ENCODE data around the gene USP30.
"Not testable (repeated sequence)": the region's sequence is repeated elsewhere in the genome, so short reads cannot be mapped to it uniquely, and the experiment has no call there.

The USP30 gene

GRCh38 chr12:109052097-109052413 is 321 bp upstream of the USP30 start:
- no peak for DNase-seq (ENCODE audit: low spot score)

GRCh38 chr12:109053382-109054123 is 1.2 kb downstream of the USP30 start:
- DNase-seq (ENCODE audit: low spot score) = peak; percentile 9

- not testable (repeated sequence) for DNase-seq (ENCODE audit: low spot score)
These were observed 1.7 kb downstream of the USP30 start for GRCh38 chr12:109054124-109054513.

- DNase-seq (ENCODE audit: low spot score) = no peak
These were observed 2.1 kb downstream of the USP30 start for GRCh38 chr12:109054520-109054919.

- no peak for DNase-seq (ENCODE audit: low spot score)
These were observed 4.5 kb downstream of the USP30 start for GRCh38 chr12:109056891-109057290.

- DNase-seq (ENCODE audit: low spot score) = no peak
These were observed 5.0 kb downstream of the USP30 start for GRCh38 chr12:109057376-109057775.

- DNase-seq (ENCODE audit: low spot score) = no peak
These were observed 6.4 kb downstream of the USP30 start for GRCh38 chr12:109058773-109059172.

- no peak for DNase-seq (ENCODE audit: low spot score)
These were observed 11.8 kb downstream of the USP30 start for GRCh38 chr12:109064143-109064542.

GRCh38 chr12:109065154-109065852 is 12.9 kb downstream of the USP30 start:
- DNase-seq (ENCODE audit: low spot score) = no peak

- DNase-seq (ENCODE audit: low spot score) = no peak
These were observed 13.4 kb downstream of the USP30 start for GRCh38 chr12:109065853-109066193.

- no peak for DNase-seq (ENCODE audit: low spot score)
These were observed 17.2 kb downstream of the USP30 start for GRCh38 chr12:109069307-109070271.

GRCh38 chr12:109074866-109075265 is 22.5 kb downstream of the USP30 start:
- no peak for DNase-seq (ENCODE audit: low spot score)

- DNase-seq (ENCODE audit: low spot score) = no peak
These were observed 30.4 kb downstream of the USP30 start for GRCh38 chr12:109082751-109083150.

GRCh38 chr12:109084425-109084824 is 32.0 kb downstream of the USP30 start:
- DNase-seq (ENCODE audit: low spot score) = no peak

GRCh38 chr12:109085590-109085989 is 33.2 kb downstream of the USP30 start:
- no peak for DNase-seq (ENCODE audit: low spot score)

- DNase-seq (ENCODE audit: low spot score) = peak; percentile 47
These were observed 34.9 kb downstream of the USP30 start for GRCh38 chr12:109087250-109087649.

- no peak for DNase-seq (ENCODE audit: low spot score)
These were observed 36.4 kb downstream of the USP30 start for GRCh38 chr12:109088818-109089217.

- no peak for DNase-seq (ENCODE audit: low spot score)
These were observed 37.3 kb downstream of the USP30 start for GRCh38 chr12:109089683-109090082.

- DNase-seq (ENCODE audit: low spot score) = no peak
These were observed 40.2 kb downstream of the USP30 start for GRCh38 chr12:109092497-109093021.

GRCh38 chr12:109093022-109093918 is 40.9 kb downstream of the USP30 start, which contains the start of gene ALKBH2:
Gene ALKBH2 (minus strand): TSS chr12:109093472. CDS start chr12:109092786, 686 bp downstream.
- peak; percentile 91 for DNase-seq (ENCODE audit: low spot score)

GRCh38 chr12:109097140-109097434 is 44.7 kb downstream of the USP30 start:
- no peak for DNase-seq (ENCODE audit: low spot score)

Measured in cerebellar cortex (tissue), 1 donor.